Activated naive CD4-positive, alpha-beta T cell treated with anti-CD3 and anti-CD28 coated beads, Interleukin-2, amount 50 U/mL, for 24 hours (primary cell): ENCODE results near the gene ZZZ3.
A peak's percentile ranks its signal among the peaks of the same experiment; 100 is the strongest.
"Not testable (repeated sequence)": the region's sequence is repeated elsewhere in the genome, so short reads cannot be mapped to it uniquely, and the experiment has no call there.

Experiments
- H3K27ac Mint-ChIP-seq: one replicate; pipeline ENCODE4 v1.8.0; 2021; ENCODE audit warnings: mild to moderate bottlenecking, mixed read lengths
- H3K27me3 Mint-ChIP-seq: one replicate; pipeline ENCODE4 v1.8.0; 2021; ENCODE audit warnings: mixed read lengths
- H3K36me3 Mint-ChIP-seq: one replicate; pipeline ENCODE4 v1.8.0; 2021; ENCODE audit warnings: mixed read lengths
- H3K4me1 Mint-ChIP-seq: one replicate; pipeline ENCODE4 v1.8.0; 2021; ENCODE audit warnings: mixed read lengths
- H3K4me3 Mint-ChIP-seq: one replicate; pipeline ENCODE4 v1.8.0; 2021; ENCODE audit warnings: mild to moderate bottlenecking, mixed read lengths
- H3K9me3 Mint-ChIP-seq: one replicate; pipeline ENCODE4 v1.8.0; 2021; ENCODE audit warnings: mixed read lengths

Gene ZZZ3

DNA sequence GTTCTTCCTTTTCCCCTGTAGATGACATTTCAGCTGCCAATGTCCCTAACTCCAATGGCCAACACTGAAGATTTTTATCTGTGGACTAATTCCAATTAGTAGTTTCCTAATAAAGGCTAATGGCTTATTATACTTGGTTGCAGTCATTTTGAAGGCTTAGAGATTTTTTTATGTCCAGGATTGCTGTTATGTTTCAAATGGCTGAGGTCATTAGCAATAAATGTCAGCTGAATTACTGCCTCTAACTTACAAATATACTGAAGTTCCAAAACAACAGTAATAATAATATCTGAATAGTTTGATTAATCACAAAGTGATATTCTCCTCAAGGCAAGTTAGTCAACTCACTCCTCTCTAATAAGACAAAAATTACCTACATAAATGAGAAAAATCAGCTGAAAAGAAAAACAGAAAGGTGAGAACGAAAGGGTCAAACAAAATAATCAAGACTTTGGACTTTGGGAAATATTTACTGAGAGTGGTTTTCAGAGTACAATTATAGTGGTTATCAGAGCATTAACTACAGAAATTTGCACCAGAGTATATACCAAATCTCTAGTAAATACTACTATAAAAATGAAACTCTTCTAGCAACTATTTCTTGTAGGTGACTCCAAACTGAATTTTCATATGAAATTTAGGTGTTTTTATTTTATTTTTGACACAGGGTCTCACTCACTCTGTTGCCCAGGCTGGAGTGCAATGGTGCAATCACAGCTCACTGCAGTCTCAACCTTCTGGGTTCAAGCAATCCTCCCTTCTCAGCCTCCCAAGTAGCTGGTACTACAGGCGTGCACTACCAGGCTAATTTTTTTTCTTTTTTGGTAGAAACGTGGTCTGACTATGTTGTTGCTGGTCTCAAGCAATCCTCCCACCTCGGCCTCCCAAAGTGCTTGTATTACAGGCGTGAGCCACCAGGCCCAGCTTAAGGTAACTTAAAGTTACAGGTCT lies 3.5 kb downstream of the ZZZ3 start:
- Mint-ChIP-seq H3K36me3 (peaks cover 5% of the 10 kb centered on the region), H3K27me3 (no peaks in the 10 kb centered on the region), H3K27ac (peak overlapping the region; percentile 24), H3K4me3 (peak overlapping the region; percentile 5), H3K9me3 (no peaks in the 10 kb centered on the region), H3K4me1 (peaks cover 67% of the 10 kb centered on the region)

DNA sequence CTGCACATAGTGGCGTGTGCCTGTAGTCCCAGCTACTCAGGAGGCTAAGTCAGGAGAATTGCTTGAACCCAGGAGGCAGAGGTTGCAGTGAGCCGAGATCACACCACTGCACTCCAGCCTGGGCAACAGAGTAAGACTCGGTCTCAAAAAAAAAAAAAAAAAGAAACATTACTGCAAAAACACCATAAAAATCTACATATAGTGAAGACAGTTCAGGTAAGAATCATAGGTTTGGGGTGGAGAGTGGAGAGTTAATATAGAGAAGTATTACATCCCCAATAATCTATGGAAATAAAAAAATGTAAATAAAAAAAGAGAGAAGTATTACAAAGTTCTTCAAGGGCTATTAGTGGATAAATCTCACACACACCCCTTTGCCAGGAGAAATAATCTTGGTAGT lies 7.7 kb downstream of the ZZZ3 start:
- H3K4me3 Mint-ChIP-seq, H3K36me3 Mint-ChIP-seq, H3K27me3 Mint-ChIP-seq, H3K9me3 Mint-ChIP-seq: not testable (repeated sequence)
- H3K27ac Mint-ChIP-seq: peak overlapping the region; percentile 6
- peaks cover 86% of the 10 kb centered on the region for H3K4me1 Mint-ChIP-seq

GRCh38 chr1:77673716-77674355 lies 8.6 kb downstream of the ZZZ3 start:
- H3K27ac Mint-ChIP-seq: no peak overlapping the region
- H3K9me3 Mint-ChIP-seq: no peaks in the 10 kb centered on the region
- peaks cover 82% of the 10 kb centered on the region for H3K4me1 Mint-ChIP-seq
- no peaks in the 10 kb centered on the region for H3K27me3 Mint-ChIP-seq
- H3K36me3 Mint-ChIP-seq: peaks cover 2% of the 10 kb centered on the region
- H3K4me3 Mint-ChIP-seq: no peak overlapping the region

DNA sequence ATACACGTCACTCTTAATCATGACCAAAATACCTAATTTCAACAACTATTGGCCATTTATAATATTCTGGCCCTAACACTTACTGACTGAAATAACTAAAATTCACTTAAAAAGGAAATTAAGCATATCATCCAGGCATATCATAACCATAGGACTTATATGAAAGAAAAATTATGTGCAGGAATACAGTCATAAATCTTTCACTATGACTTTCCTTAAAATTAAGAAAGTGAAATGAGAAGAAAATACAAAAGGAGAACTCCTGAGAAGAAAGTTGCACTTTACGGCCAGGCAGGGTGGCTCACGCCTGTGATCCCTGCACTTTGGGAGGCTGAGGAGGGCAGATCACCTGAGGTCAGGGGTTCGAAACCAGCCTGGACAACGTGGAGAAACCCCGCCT lies 9.4 kb downstream of the ZZZ3 start:
- H3K27me3 Mint-ChIP-seq: no peaks in the 10 kb centered on the region
- no peak overlapping the region for H3K4me3 Mint-ChIP-seq
- peaks cover 80% of the 10 kb centered on the region for H3K4me1 Mint-ChIP-seq
- no peaks in the 10 kb centered on the region for H3K9me3 Mint-ChIP-seq
- H3K36me3 Mint-ChIP-seq: no peaks in the 10 kb centered on the region
- peak overlapping the region; percentile 24 for H3K27ac Mint-ChIP-seq

GRCh38 chr1:77672374-77672773 lies 10.1 kb downstream of the ZZZ3 start:
- H3K27me3 Mint-ChIP-seq: no peaks in the 10 kb centered on the region
- H3K4me1 Mint-ChIP-seq: peaks cover 78% of the 10 kb centered on the region
- H3K4me3 Mint-ChIP-seq: no peak overlapping the region
- H3K27ac Mint-ChIP-seq: no peak overlapping the region
- no peaks in the 10 kb centered on the region for H3K36me3 Mint-ChIP-seq
- H3K9me3 Mint-ChIP-seq: no peaks in the 10 kb centered on the region

- no peak overlapping the region for H3K27ac Mint-ChIP-seq
- no peaks in the 10 kb centered on the region for H3K27me3 Mint-ChIP-seq
- peaks cover 76% of the 10 kb centered on the region for H3K4me1 Mint-ChIP-seq
- H3K9me3 Mint-ChIP-seq: no peaks in the 10 kb centered on the region
- no peak overlapping the region for H3K4me3 Mint-ChIP-seq
- H3K36me3 Mint-ChIP-seq: no peaks in the 10 kb centered on the region
Measured at GRCh38 chr1:77671836-77672235, 10.6 kb downstream of the ZZZ3 start.

DNA sequence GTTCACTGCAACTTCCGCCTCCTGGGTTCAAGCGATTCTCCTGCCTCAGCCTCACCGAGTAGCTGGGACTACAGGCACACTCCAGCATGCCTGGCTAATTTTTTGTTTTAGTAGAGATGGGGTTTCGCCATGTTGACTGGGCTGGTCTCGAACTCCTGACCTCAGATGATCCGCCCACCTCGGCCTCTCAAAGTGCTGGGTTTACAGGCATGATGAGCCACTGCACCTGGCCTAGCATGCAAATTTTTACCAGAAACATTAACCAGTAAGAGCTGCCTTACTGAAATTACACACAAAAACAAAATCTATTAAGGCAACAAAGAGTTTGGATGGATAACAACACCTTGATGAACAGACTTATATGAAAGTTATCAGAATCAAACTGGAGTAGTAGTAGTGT lies 12.1 kb downstream of the ZZZ3 start:
- Mint-ChIP-seq H3K9me3 (no peaks in the 10 kb centered on the region), H3K4me1 (peaks cover 74% of the 10 kb centered on the region), H3K36me3 (no peaks in the 10 kb centered on the region), H3K4me3 (no peak overlapping the region), H3K27me3 (no peaks in the 10 kb centered on the region), H3K27ac (no peak overlapping the region)

GRCh38 chr1:77668924-77669449 lies 13.5 kb downstream of the ZZZ3 start:
- H3K4me1 Mint-ChIP-seq: peaks cover 75% of the 10 kb centered on the region
- H3K27ac Mint-ChIP-seq: peak overlapping the region; percentile 68
- H3K9me3 Mint-ChIP-seq: no peaks in the 10 kb centered on the region
- no peaks in the 10 kb centered on the region for H3K36me3 Mint-ChIP-seq
- no peak overlapping the region for H3K4me3 Mint-ChIP-seq
- no peaks in the 10 kb centered on the region for H3K27me3 Mint-ChIP-seq

DNA sequence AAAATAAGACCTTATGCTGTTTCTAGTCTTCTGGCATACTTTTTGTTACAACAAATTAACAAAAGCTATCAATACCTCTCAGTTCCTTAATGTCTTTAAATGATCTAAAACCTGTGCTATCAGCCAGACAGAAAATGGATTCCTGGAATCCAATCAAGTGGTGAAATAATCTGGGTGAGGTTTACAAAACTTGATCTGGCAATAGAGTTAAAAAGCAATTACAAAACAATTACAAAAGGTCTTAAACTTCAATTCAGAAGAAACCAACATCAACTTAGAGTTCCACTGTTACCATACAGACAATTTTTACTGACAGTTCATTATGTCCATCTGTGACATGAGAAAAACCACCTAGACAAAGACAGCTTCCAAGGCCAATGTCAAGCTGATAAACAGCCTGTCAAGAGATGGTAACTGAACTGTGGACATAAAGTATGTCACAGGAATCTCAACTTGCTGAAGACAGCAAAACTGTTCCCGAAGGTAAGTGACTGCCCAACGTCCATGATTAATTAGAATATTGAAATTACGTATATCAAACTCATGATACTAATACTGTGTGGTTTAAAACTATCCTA lies 17.4 kb downstream of the ZZZ3 start:
- no peaks in the 10 kb centered on the region for H3K27me3 Mint-ChIP-seq
- H3K36me3 Mint-ChIP-seq: no peaks in the 10 kb centered on the region
- H3K4me1 Mint-ChIP-seq: peaks cover 64% of the 10 kb centered on the region
- peak overlapping the region; percentile 51 for H3K4me3 Mint-ChIP-seq
- H3K27ac Mint-ChIP-seq: no peak overlapping the region
- no peaks in the 10 kb centered on the region for H3K9me3 Mint-ChIP-seq

DNA sequence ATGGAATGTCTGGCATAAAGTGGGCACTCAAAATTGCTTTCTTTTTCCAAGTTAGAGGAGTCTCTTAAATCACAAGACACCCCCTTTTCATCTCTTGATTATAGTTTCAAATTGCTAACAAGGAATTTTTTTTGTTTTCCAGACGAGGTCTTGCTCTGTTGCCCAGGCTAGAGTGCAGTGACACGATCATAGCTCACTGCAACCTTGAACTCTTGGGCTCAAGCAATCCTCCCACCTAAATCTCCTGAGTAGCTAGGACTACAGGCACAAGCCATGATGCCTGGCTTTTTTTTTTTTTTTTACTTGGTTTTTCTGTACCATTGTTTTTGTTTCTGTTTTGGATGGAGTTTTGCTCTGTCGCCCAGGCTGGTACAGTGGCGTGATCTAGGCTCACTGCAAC lies 20.8 kb downstream of the ZZZ3 start:
- Mint-ChIP-seq H3K36me3 (no peaks in the 10 kb centered on the region), H3K4me3 (no peak overlapping the region), H3K9me3 (no peaks in the 10 kb centered on the region), H3K4me1 (peaks cover 63% of the 10 kb centered on the region), H3K27ac (no peak overlapping the region), H3K27me3 (no peaks in the 10 kb centered on the region)

- no peak overlapping the region for H3K27ac Mint-ChIP-seq
- H3K36me3 Mint-ChIP-seq: peaks cover 5% of the 10 kb centered on the region
- H3K9me3 Mint-ChIP-seq: no peaks in the 10 kb centered on the region
- no peaks in the 10 kb centered on the region for H3K27me3 Mint-ChIP-seq
- H3K4me1 Mint-ChIP-seq: peaks cover 68% of the 10 kb centered on the region
- no peak overlapping the region for H3K4me3 Mint-ChIP-seq
Measured at GRCh38 chr1:77659879-77660593, 22.4 kb downstream of the ZZZ3 start.

DNA sequence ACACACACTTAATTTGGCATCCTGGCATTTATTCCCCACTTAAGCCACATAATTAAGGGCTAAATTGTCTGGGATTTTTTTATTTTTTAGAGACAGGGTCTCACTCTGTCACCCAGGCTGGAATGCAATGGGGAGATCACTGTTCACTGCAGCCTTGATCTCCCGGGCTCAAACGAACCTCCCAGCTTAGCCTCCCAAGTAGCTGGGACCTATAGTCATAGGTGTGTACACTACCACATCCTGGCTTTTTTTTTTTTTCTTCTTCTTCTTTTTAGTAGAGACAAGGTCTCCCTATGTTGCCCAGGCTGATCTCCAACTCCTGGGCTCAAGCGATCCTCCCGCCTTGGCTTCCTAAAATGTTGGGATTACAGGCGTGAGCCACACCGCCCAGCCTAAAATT lies 24.2 kb downstream of the ZZZ3 start:
- Mint-ChIP-seq H3K4me3 (no peak overlapping the region), H3K27ac (peak overlapping the region; percentile 27), H3K27me3 (no peaks in the 10 kb centered on the region), H3K9me3 (no peaks in the 10 kb centered on the region), H3K36me3 (peaks cover 9% of the 10 kb centered on the region), H3K4me1 (peaks cover 57% of the 10 kb centered on the region)

DNA sequence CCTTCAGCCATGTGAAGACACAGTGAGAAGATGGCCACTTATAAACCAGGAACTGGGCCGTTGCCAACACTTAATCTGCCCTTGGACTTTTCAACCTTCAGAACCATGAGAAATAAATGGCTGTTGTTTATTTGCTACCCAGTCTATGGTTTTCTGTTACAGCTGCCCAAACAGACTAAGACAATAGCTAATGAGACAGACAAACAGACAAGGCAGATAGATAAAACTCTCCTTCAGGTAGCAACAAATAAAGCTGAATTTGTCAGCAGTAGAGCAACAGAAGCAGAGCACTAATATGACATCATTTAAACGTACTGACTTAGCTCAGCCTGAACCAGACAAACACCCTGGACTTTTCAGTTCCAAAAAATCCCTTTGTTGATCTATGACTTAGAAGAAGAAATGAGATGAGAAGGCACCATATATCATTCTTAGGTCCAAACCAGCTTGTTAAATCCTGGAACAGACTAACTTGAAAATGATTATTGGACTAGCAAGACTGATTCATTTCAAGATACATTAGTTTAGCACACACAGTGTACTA lies 27.0 kb downstream of the ZZZ3 start:
- no peaks in the 10 kb centered on the region for H3K27me3 Mint-ChIP-seq
- H3K9me3 Mint-ChIP-seq: peaks cover under 1% of the 10 kb centered on the region
- H3K27ac Mint-ChIP-seq: no peak overlapping the region
- H3K4me1 Mint-ChIP-seq: peaks cover 63% of the 10 kb centered on the region
- H3K36me3 Mint-ChIP-seq: peaks cover 33% of the 10 kb centered on the region
- no peak overlapping the region for H3K4me3 Mint-ChIP-seq

DNA sequence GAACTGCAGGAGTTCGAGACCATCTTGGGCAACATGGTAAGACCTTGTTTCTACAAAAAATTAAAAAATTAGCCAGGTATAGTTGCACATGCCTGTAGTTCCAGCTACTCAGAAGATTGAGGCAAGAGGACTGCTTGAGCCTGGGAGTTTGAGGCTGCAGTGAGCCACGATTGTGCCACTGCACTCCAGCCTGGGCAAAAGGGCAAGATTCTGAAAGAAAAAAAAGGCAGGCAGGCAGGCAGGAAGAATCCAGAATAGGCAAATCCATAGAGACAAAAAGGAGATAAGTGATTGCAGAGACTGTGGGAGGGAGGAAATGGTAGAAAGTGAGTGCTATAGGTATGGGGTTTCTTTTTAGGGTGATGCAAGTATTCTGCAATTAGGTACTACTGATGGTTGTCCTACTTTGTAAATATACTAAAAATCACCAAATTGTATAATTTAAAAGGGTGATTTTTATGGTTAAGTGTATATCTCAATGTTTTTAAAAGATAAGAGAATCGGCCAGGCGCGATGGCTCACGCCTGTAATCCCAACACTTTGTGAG lies 29.4 kb downstream of the ZZZ3 start:
- peaks cover 47% of the 10 kb centered on the region for H3K36me3 Mint-ChIP-seq
- no peaks in the 10 kb centered on the region for H3K27me3 Mint-ChIP-seq
- peaks cover 56% of the 10 kb centered on the region for H3K4me1 Mint-ChIP-seq
- peak overlapping the region; percentile 95 for H3K27ac Mint-ChIP-seq
- H3K9me3 Mint-ChIP-seq: peaks cover 13% of the 10 kb centered on the region
- no peak overlapping the region for H3K4me3 Mint-ChIP-seq

DNA sequence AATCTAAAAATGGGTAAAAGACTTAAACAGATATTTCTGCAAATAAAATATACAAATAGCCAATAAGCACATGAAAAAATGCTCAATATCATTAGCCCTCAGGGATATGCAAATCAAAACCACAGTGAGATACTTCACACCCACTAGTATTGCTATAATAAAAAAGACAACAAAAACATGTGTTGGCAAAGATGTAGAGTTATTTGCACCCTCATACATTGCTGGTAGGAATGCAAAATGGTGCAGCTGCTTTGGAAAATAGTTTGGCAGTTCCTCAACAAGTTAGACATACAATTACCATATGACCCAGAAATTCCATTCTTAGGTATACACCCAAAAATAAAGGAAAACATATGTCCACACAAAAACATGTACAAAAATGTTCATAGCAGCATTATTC lies 30.2 kb downstream of the ZZZ3 start:
- no peaks in the 10 kb centered on the region for H3K27me3 Mint-ChIP-seq
- peaks cover 13% of the 10 kb centered on the region for H3K9me3 Mint-ChIP-seq
- no peak overlapping the region for H3K4me3 Mint-ChIP-seq
- no peak overlapping the region for H3K27ac Mint-ChIP-seq
- peaks cover 54% of the 10 kb centered on the region for H3K4me1 Mint-ChIP-seq
- peaks cover 47% of the 10 kb centered on the region for H3K36me3 Mint-ChIP-seq
